ENCODE measurements around the gene SPCS3.
A peak's percentile ranks its signal among the peaks of the same experiment; 100 is the strongest.

The SPCS3 gene

GRCh38 chr4:176335421-176335820 is 15.7 kb downstream of the SPCS3 start:
- Histone ChIP-seq H3K9me3 (ENCODE audit: severe bottlenecking) (no peaks in the 10 kb centered on the region), H3K27ac (ENCODE audit: poor library complexity, severe bottlenecking) (no peak overlapping the region), H3K27me3 (ENCODE audit: insufficient read depth, poor library complexity, severe bottlenecking) (no peaks in the 10 kb centered on the region), H3K4me3 (ENCODE audit: severe bottlenecking) (no peak overlapping the region), H3K4me1 (ENCODE audit: insufficient read depth, poor library complexity, severe bottlenecking) (no peaks in the 10 kb centered on the region), H3K36me3 (ENCODE audit: low read depth) (peaks cover 18% of the 10 kb centered on the region)
- DNase-seq (ENCODE audit: low spot score) (no peak), ATAC-seq (ENCODE audit: low read depth) (peak; percentile 61; the same call in 2 of the 3 replicates)
- TF ChIP-seq, protein P1, sequence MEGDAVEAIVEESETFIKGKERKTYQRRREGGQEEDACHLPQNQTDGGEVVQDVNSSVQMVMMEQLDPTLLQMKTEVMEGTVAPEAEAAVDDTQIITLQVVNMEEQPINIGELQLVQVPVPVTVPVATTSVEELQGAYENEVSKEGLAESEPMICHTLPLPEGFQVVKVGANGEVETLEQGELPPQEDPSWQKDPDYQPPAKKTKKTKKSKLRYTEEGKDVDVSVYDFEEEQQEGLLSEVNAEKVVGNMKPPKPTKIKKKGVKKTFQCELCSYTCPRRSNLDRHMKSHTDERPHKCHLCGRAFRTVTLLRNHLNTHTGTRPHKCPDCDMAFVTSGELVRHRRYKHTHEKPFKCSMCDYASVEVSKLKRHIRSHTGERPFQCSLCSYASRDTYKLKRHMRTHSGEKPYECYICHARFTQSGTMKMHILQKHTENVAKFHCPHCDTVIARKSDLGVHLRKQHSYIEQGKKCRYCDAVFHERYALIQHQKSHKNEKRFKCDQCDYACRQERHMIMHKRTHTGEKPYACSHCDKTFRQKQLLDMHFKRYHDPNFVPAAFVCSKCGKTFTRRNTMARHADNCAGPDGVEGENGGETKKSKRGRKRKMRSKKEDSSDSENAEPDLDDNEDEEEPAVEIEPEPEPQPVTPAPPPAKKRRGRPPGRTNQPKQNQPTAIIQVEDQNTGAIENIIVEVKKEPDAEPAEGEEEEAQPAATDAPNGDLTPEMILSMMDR (IDR thresholded peaks at IDR 0.05; ENCODE audit: poor library complexity, severe bottlenecking): no peak

DNA sequence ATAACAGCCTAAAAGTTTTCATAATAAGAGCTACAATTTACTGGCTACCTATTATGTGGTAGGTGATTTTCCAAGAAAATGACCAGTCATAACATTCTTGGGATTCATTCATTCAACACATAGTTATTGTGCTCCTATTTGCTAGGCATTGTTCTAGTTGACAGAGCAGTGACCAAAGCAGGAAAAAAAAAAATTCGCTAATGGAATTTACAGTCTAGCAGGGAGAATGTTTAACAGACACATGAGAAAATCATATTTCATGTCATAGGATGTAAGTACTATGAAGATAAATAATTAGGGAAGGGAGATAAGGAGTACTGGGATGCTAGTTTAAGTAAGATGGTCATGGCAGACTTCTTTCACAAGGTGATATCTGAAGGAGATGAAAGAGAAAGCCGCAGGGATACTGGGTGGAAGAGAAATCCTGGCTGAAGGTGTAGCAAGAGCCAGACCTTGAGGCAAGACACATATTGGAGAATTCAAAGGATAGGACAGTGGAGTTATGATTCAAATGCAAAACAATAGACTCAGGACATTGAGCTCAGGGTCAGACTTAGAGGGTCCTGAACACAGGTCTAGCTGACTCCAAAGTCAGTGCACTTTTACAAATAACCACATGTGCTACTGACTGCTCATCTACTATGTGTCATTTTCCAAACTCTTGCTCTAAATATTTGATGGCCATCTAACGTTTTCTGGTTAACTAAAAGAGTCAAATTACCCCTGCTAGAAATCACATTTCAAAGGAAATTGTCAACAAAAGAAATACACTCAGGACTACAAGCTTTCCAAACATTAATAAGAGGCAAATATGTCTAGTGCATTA is 20.4 kb downstream of the SPCS3 start:
- Histone ChIP-seq H3K27ac (ENCODE audit: poor library complexity, severe bottlenecking) (no peak overlapping the region), H3K9me3 (ENCODE audit: severe bottlenecking) (peaks cover 9% of the 10 kb centered on the region), H3K4me1 (ENCODE audit: insufficient read depth, poor library complexity, severe bottlenecking) (no peaks in the 10 kb centered on the region), H3K36me3 (ENCODE audit: low read depth) (no peaks in the 10 kb centered on the region), H3K4me3 (ENCODE audit: severe bottlenecking) (no peak overlapping the region), H3K27me3 (ENCODE audit: insufficient read depth, poor library complexity, severe bottlenecking) (no peaks in the 10 kb centered on the region)
- TF ChIP-seq, protein P1 (IDR thresholded peaks at IDR 0.05; ENCODE audit: poor library complexity, severe bottlenecking): no peak
- peak; percentile 38; the same call in 1 of the 3 replicates for ATAC-seq (ENCODE audit: low read depth)
- no peak for DNase-seq (ENCODE audit: low spot score)

GRCh38 chr4:176340871-176341685 is 21.3 kb downstream of the SPCS3 start:
- peaks cover 9% of the 10 kb centered on the region for H3K9me3 ChIP-seq (ENCODE audit: severe bottlenecking)
- peak; percentile 50; the same call in 2 of the 3 replicates for ATAC-seq (ENCODE audit: low read depth)
- H3K36me3 ChIP-seq (ENCODE audit: low read depth): no peaks in the 10 kb centered on the region
- no peak overlapping the region for H3K4me3 ChIP-seq (ENCODE audit: severe bottlenecking)
- H3K27ac ChIP-seq (ENCODE audit: poor library complexity, severe bottlenecking): no peak overlapping the region
- TF ChIP-seq, protein P1 (IDR thresholded peaks at IDR 0.05; ENCODE audit: poor library complexity, severe bottlenecking): peak; percentile 83
- H3K27me3 ChIP-seq (ENCODE audit: insufficient read depth, poor library complexity, severe bottlenecking): no peaks in the 10 kb centered on the region
- DNase-seq (ENCODE audit: low spot score): no peak
- H3K4me1 ChIP-seq (ENCODE audit: insufficient read depth, poor library complexity, severe bottlenecking): no peaks in the 10 kb centered on the region

DNA sequence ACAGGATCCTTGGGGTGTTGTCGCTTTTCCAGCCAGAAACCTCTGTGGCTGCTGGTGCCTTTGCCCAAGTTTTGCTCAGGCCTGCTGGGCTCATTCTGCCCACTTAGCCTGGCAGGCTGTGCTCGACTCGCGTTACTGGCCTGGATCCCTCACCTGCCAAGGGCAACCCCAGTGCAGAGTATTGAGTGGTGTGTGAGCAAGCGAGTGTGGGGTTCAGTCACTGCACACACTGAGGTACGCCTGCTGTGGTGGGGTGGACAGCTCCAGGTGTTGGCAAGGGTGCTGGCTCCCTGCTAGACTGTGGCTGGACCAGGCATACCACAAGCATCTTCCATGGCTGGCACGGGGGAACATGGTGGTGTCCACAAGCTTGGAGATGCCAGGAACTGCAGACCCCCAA is 22.6 kb downstream of the SPCS3 start:
- Histone ChIP-seq H3K27me3 (ENCODE audit: insufficient read depth, poor library complexity, severe bottlenecking) (no peaks in the 10 kb centered on the region), H3K36me3 (ENCODE audit: low read depth) (no peaks in the 10 kb centered on the region), H3K27ac (ENCODE audit: poor library complexity, severe bottlenecking) (no peak overlapping the region), H3K4me1 (ENCODE audit: insufficient read depth, poor library complexity, severe bottlenecking) (no peaks in the 10 kb centered on the region), H3K9me3 (ENCODE audit: severe bottlenecking) (peaks cover 9% of the 10 kb centered on the region), H3K4me3 (ENCODE audit: severe bottlenecking) (no peak overlapping the region)
- no peak for DNase-seq (ENCODE audit: low spot score)
- no peak for ATAC-seq (ENCODE audit: low read depth)
- TF ChIP-seq, protein P1 (IDR thresholded peaks at IDR 0.05; ENCODE audit: poor library complexity, severe bottlenecking): no peak
